IPS-NIHi11 (cell line): ENCODE results near the gene ACTN4.
"Not testable (repeated sequence)": the region's sequence is repeated elsewhere in the genome, so short reads cannot be mapped to it uniquely, and the experiment has no call there.

Experiments used
- DNase-seq: peaks from one replicate; pipeline ENCODE4 v3.0.0; 2012; ENCODE audit warnings: mixed read lengths, low spot score

The ACTN4 gene

GRCh38 chr19:38737281-38737865, 89.9 kb downstream of the ACTN4 start:
- DNase-seq: no peak

DNA sequence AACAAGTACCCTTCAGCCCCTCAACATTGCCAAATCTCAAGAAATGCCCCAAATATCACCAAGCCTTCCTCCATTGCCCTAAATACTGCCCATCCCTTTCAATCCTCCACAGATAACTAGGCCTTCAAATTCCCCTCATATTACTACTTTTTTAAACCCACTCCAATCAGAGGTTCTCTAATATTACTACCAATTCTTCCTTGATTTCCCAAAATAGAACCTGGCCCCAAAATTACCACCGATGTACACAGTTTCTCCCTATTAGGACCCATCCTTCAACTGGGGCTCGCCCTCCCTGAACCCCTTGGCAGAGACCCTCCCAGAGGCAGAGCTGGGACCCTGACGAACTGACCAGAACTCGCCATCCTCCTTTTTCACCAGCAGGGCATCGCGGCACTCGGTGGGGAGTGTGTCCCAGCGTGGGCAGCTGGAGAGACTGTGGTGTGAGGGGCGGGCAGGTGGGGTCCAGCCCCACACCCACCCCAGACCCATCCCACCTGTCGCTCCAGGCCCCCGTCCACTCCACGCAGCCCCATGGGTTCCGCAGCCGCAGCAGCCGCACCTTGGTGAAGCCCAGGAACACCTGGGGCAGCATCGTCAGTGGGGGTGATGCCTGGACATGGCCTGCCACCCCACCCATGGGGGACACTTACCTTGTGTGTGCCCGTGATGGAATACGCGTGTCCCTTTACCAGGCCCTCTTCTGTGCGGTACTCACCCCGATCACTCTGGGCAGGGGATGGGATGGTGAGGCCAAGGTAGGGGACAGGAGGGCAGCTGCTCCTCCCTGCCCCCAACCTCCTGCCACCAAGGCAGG, 90.7 kb downstream of the ACTN4 start:
- no peak for DNase-seq

DNA sequence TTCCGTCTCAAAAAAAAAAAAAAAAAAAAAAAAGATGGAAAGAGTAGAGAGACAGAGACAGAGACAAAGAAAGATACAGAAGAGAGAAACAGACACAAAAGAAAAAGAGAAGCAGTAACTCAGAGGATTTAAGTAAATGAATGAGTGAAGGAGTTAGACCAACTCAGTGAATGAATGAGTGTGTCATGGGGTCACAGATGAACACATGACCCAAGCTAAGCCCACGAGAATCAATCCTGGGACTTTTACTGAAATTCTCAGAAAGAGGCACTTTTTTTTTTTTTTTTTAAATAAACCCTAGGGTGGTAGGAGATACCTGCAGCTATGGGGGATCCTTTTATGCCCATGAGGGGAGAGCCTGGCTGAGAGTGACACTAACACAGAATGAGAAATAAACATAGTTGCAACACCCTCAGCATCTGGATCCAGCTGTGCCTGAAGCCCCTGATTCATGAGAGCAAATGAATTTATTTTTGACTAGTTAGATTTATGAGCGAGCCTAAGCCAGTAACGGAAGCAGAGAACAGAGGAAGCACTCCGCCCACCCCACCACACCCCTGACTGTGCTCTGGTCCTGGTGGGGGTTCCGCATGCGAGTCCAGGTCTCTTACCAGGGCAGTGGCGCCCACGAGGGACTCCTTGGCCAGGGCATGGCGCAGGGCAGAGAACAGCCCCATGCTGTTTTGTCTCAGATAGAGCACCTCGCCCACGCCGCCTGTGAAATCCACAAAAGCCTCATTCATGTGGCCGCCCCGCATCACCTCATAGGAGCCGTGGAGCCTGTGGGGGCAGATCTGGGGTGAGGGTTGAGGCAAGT, 92.2 kb downstream of the ACTN4 start:
- peak; percentile 4 for DNase-seq

DNA sequence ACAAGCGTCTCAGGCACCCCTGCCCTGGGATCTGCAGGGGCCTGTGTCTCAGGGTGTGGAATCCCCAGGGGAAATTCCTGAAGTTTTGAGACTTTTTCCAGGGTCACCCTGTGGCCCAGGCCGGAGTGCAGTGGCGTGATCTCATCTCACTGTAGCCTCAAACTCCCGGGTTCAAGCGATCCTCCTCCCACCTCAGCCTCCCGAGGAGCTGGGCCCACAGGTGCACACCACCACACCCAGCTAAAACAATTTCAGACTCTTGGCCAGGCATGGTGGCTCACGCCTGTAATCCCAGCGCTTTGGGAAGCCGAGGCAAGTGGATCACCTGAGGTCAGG, 92.8 kb downstream of the ACTN4 start:
- DNase-seq: no peak

DNA sequence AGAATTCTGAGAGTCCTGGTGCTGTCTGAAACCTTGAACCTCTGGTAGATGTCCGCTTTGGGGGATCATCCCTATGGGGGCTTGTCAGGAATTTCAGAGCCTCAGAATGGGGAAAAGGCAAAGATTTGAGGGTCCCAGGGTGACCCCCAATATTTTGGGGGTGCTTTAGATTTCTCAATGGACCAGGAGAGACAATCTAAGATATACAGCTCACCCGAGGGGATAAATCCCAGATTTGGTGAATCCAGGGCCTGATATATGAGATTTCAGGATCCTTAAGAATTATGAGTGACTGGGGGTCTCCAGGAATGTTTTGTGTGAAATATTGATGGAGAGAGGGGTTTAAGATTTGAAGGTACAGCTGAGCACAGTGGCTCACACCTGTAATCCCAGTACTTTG, 93.5 kb downstream of the ACTN4 start:
- DNase-seq: peak; percentile 3

GRCh38 chr19:38741670-38742069, 94.2 kb downstream of the ACTN4 start:
- peak; percentile 2 for DNase-seq

GRCh38 chr19:38742296-38742695, 94.8 kb downstream of the ACTN4 start:
- peak; percentile 2 for DNase-seq

DNA sequence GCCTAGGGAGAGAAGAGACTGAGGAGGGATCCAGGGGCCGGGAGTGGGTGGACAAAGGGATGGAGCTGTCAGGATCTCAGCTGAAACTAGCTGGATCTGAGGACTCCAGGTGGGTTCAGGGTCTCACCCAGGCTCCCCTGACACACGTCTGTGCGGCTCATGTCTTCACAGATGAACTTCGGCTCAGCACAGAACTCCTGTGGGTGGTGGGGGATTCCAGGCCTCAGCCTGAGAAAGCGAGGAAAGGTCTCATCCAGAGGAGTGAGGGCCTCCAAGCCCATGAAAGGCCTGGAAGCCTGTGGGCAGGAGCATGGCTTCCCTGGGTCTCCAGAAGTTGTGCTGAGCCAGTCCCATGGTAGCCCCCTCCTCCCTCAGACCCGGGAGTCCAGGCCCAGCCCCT, 95.5 kb downstream of the ACTN4 start:
- DNase-seq: peak; percentile 7

DNA sequence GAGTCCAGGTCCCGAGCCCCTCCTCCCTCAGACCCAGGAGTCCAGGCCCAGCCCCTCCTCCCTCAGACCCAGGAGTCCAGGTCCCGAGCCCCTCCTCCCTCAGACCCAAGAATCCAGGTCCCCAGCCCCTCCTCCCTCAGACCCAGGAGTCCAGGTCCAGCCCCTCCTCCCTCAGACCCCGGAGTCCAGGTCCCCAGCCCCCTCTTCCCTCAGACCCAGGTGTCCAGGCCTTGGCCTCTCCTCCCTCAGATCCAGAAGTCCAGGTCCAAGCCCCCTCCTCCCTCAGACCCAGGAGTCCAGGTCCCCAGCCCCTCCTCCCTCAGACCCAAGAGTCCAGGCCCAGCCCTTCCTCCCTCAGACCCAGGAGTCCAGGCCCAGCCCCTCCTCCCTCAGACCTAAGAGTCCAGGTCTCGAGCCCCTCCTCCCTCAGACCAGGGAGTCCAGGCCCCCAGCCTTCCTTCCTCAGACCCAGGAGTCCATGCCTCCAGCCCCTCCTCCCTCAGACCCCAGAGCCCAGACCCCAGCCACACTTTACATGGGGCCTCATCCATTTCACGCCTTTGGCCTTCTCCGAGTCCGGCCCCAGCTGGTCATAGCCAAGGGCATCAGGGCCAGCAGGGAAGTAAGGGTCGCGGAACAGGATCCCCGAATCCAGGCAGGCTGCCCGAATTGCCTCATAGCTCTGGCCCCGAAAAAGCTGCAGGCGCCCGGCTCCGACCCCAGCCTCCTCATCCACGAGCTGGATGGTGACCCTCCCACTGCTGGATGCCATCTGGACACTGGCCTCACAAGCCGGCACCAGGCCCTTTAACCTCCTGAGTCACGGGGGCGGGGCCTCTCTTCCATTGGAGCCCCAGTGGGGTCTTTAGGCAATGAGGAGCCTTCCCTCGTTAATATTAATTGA, 96.2 kb downstream of the ACTN4 start:
- DNase-seq: peak; percentile 11

DNA sequence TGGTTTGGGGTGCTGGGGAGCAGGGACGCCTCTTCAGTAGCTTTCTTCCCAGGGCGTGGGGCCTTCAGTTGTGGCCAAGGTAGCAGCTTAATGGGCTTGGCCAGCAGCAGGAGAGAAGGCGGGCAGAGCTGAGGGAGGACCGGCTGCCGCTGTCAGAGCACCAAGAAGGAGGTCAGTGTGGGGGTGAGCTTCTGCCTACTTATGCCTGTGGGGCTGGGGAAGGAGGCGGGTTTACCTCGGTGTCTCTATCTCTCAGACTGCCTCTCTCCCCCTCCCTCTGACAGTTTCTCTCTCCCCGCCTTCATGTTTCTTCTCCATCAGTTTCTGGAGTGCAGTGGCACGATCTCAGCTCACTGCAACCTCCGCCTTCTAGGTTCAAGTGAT, 96.8 kb downstream of the ACTN4 start, which contains the start of gene CAPN12:
Gene CAPN12 (minus strand): TSS at position 177 of the 384 bp plus-strand sequence. CDS start 309 bp downstream, outside the sequence.
- DNase-seq: no peak

GRCh38 chr19:38744874-38745273, 97.4 kb downstream of the ACTN4 start:
- DNase-seq: no peak

DNA sequence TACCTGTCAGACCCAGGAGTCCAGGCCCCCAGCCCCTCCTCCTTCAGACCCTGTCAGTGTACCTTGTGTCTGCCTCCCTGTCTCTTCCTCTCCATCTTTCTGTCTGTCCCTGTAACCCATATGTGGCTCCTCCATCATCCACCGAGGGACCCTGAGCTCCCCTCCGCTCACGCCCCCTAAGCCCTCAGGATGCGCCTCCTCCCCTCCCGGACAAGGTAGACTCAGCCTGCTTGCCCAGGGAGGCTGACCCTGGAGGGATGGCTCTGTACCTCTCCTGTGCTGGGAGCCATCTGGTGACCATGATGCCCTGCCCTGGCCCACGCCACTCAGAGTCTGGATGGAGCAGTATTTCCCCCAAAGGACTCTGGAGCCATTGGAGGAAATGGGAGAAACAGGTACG, 97.9 kb downstream of the ACTN4 start:
- DNase-seq: peak; percentile 22

DNA sequence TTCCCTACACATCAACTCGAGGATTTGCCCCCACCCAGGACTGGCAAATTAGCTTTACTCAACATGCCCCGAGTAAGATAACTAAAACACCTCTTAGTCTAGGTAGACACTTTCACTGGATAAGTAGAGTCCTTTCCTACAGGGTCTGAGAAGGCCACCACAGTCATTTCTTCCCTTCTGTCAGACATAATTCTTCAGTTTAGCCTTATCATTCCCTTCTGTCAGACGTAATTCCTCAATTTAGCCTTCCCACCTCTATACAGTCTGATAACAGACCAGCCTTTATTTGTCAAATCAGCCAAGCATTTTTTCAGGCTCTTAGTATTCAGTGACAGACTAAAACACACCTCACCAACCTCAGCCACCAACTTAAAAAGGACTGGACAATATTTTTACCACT, 106.3 kb downstream of the ACTN4 start:
- not testable (repeated sequence) for DNase-seq

GRCh38 chr19:38754196-38754595, 106.7 kb downstream of the ACTN4 start:
- DNase-seq: not testable (repeated sequence)

DNA sequence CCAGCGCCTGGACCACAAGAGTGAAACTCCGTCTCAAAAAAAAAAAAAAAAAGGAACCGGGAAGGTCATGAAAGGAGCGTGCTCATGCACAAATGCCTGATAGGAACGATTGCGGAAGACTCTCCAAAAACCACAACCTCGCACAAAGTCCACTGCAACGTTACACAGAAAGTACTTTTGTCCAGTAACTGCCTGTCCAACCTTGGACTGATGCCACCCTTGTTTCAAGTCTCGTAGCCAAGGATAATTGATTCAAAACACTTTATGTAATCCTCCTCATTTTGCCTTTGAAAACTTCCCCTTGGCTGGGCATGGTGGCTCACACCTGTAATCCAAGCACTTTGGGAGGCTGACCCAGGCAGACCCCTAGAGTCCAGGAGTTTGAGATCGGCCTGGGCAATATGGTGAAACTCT, 112.1 kb downstream of the ACTN4 start:
- no peak for DNase-seq

DNA sequence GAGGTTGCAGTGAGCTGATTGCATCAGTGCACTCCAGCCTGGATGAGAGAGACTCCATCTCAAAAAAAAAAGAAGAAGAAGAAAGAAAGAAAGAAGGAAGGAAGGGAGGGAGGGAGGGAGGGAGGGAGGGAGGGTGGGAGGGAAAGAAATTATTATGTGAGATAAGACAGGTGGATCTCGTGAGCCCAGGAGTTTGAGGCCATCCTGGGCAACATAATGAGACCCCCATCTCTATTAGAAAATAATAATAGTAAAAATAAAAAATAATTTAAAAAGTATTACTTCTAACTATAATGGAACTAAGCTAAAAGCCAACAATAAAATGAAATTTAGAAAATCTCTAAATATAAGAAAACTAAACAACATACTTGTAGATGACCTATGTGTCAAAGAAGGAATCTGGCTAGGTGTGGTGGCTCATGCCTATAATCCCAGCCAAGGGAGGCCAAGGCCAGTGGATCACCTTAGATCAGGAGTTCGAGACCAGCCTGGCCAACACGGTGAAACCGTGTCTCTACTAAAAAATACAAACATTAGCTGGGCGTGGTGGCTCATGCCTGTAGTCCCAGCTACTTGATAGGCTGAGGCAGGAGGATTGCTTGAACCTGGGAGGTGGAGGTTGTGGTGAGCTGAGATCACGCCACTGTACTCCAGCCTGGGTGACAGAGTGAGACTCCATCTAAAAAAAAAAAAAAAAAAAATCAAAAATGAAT, 113.5 kb downstream of the ACTN4 start:
- not testable (repeated sequence) for DNase-seq

DNA sequence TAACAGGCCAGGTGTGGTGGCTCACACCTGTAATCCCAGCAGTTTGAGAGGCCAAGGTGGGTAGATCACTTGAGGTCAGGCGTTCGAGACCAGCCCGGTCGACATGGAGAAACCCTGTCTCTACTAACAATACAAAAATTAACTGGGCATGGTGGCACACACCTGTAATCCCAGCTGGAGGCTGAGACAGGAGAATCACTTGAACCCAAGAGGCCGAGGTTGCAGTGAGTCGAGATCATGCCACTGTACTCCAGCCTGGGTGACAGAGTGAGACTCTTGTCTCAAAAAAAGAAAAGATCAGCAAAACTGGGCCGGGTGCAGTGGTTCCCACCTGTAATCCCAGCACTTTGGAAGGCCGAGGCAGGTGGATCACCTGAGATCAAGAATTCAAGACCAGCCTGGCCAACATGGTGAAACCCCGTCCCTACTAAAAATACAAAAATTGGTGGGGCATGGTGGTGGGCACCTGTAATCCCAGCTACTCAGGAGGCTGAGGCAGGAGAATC, 114.5 kb downstream of the ACTN4 start:
- DNase-seq: not testable (repeated sequence)

GRCh38 chr19:38763795-38764220, 116.4 kb downstream of the ACTN4 start:
- DNase-seq: no peak

DNA sequence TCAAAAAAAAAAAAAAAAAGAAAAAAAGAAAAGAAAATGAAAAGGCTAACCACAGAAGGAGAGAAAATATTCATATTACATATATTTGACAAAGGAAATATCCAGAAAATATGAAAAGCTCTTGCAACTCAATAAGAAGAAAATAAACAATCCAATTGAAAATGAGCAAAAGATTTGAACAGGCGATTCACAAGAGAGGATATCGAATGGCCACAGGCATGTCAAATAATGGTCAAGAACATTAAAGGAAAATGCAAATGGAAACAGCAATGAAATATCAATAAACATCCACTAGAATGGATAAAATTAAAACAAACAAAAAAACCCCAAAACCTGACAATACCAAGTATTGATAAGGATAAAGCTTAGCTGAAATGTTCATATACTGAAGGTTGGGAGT, 117.8 kb downstream of the ACTN4 start:
- DNase-seq: no peak

DNA sequence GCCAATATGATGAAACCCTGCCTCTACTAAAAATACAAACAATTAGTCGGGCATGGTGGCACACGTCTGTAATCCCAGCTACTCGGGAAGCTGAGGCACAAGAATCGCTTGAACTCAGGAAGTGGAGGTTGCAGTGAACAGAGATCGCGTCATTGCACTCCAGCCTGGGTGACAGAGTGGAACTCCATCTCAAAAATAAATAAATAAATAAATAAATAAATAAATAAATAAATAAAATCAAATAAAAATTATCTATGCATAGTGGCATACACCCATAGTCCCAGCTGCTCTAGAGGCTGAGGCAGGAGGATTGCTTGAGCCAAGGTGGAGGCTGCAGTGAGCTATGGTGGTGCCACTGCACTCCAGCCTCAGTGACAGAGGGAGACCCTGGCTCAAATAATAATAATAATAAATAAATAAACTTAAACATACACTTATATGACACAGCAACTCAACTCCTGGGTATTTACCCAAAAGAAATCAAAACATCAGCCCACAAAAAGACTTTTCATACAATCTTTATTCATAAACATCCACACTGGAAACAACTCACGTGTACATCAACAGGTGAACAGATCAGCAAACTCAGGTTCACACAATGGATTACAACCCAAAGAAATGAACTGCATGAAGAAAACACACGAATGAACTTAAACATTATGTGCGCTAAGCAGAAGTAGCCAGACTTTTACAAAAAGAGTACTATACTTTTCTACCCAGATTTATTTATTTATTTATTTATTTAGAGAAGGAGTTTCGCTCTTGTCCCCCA, 119.0 kb downstream of the ACTN4 start:
- no peak for DNase-seq
